Measurements from ENCODE around the gene TRIM58.

TRIM58 gene

GRCh38 chr1:247883346-247883745, 26.4 kb downstream of the TRIM58 start:
- DNase-seq (ENCODE audit: low read depth), result no peak
- no peak overlapping the region for H3K4me3 ChIP-seq (ENCODE audit: low read depth, low read length)
- TF ChIP-seq, protein P1, sequence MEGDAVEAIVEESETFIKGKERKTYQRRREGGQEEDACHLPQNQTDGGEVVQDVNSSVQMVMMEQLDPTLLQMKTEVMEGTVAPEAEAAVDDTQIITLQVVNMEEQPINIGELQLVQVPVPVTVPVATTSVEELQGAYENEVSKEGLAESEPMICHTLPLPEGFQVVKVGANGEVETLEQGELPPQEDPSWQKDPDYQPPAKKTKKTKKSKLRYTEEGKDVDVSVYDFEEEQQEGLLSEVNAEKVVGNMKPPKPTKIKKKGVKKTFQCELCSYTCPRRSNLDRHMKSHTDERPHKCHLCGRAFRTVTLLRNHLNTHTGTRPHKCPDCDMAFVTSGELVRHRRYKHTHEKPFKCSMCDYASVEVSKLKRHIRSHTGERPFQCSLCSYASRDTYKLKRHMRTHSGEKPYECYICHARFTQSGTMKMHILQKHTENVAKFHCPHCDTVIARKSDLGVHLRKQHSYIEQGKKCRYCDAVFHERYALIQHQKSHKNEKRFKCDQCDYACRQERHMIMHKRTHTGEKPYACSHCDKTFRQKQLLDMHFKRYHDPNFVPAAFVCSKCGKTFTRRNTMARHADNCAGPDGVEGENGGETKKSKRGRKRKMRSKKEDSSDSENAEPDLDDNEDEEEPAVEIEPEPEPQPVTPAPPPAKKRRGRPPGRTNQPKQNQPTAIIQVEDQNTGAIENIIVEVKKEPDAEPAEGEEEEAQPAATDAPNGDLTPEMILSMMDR (conservative IDR thresholded peaks at IDR 0.05; ENCODE audit: low read depth, low read length), result no peak

GRCh38 chr1:247884797-247885413, 27.9 kb downstream of the TRIM58 start:
- TF ChIP-seq, protein P1 (conservative IDR thresholded peaks at IDR 0.05; ENCODE audit: low read depth, low read length), result no peak
- DNase-seq (ENCODE audit: low read depth), result no peak
- no peak overlapping the region for H3K4me3 ChIP-seq (ENCODE audit: low read depth, low read length)

GRCh38 chr1:247895163-247895637, 38.2 kb downstream of the TRIM58 start, which contains the start of gene OR2W3:
OR2W3 (plus strand) TSS chr1:247895587; CDS start chr1:247895587, 0 bp downstream.
- no peak for DNase-seq (ENCODE audit: low read depth)
- H3K4me3 ChIP-seq (ENCODE audit: low read depth, low read length), result no peak within 1 kb of the TSS
- TF ChIP-seq, protein P1 (conservative IDR thresholded peaks at IDR 0.05; ENCODE audit: low read depth, low read length), result no peak

DNA sequence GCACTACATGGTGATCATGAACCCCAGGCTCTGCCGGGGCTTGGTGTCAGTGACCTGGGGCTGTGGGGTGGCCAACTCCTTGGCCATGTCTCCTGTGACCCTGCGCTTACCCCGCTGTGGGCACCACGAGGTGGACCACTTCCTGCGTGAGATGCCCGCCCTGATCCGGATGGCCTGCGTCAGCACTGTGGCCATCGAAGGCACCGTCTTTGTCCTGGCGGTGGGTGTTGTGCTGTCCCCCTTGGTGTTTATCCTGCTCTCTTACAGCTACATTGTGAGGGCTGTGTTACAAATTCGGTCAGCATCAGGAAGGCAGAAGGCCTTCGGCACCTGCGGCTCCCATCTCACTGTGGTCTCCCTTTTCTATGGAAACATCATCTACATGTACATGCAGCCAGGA, 39.0 kb downstream of the TRIM58 start:
- DNase-seq (ENCODE audit: low read depth), result no peak
- no peak overlapping the region for H3K4me3 ChIP-seq (ENCODE audit: low read depth, low read length)

GRCh38 chr1:247904122-247904521, 47.1 kb downstream of the TRIM58 start:
- no peak for DNase-seq (ENCODE audit: low read depth)
- TF ChIP-seq, protein P1 (conservative IDR thresholded peaks at IDR 0.05; ENCODE audit: low read depth, low read length), result no peak

More for the DNA sequence above, 39.0 kb downstream of the TRIM58 start:
- TF ChIP-seq, protein P1 (conservative IDR thresholded peaks at IDR 0.05; ENCODE audit: low read depth, low read length), result no peak

GRCh38 chr1:247905181-247905580, 48.2 kb downstream of the TRIM58 start:
- no peak overlapping the region for H3K4me3 ChIP-seq (ENCODE audit: low read depth, low read length)
- DNase-seq (ENCODE audit: low read depth), result no peak
- TF ChIP-seq, protein P1 (conservative IDR thresholded peaks at IDR 0.05; ENCODE audit: low read depth, low read length), result no peak

More at GRCh38 chr1:247904122-247904521, 47.1 kb downstream of the TRIM58 start:
- no peak overlapping the region for H3K4me3 ChIP-seq (ENCODE audit: low read depth, low read length)

All from choroid plexus epithelial cell (primary cell).